Nephron (organoid): ENCODE measurements around the gene GRIN2C.
A peak's percentile ranks its signal among the peaks of the same experiment; 100 is the strongest.

Experiments used
- H3K27ac Mint-ChIP-seq, 3 experiments: 2 replicates each; pipeline ENCODE4 v1.8.0; 2020; ENCODE audit warnings: mixed read lengths in 3 of 3, mild to moderate bottlenecking in 2 of 3, moderate library complexity in 1 of 3
- H3K27me3 Mint-ChIP-seq: 2 replicates; pipeline ENCODE4 v1.8.0; 2021; ENCODE audit warnings: low read depth, mild to moderate bottlenecking, moderate library complexity, mixed read lengths
- H3K36me3 Mint-ChIP-seq: 2 replicates; pipeline ENCODE4 v1.8.0; 2020; ENCODE audit warnings: low read depth, mixed read lengths
- H3K4me1 Mint-ChIP-seq: 2 replicates; pipeline ENCODE4 v1.8.0; 2020; ENCODE audit warnings: mixed read lengths
- H3K4me3 Mint-ChIP-seq, 3 experiments: 2 replicates each; pipeline ENCODE4 v1.8.0; 2020; ENCODE audit warnings: mild to moderate bottlenecking in 3 of 3, mixed read lengths in 3 of 3, moderate library complexity in 2 of 3
- H3K9me3 Mint-ChIP-seq: 2 replicates; pipeline ENCODE4 v1.8.0; 2020; ENCODE audit warnings: mixed read lengths
- TF ChIP-seq, protein P1 (sequence below), 3 experiments: fragments of 200-600 bp; sonication (generic); IDR thresholded peaks; one replicate each; pipeline ENCODE4 v1.5.0; 2021; ENCODE audit warnings: antibody characterized with exemption in 3 of 3; ENCODE audit not compliant: unreplicated experiment in 3 of 3

The GRIN2C gene

DNA sequence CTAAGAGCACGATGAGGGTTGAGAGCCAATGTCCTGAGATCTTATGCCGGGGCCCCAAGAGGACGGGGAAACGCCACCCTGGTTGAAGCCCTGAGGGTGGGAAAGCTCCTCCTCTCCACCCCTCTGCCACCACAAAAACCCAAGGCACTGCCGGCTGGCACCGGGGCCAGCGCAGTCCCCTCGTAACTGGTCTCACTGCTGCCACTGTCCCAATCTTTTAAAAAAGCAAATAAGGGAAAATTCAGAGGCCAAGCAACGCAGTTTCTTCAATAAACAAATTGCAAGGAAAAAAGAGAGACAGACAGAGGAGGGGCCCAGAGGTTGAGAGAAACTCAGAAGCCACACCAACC, 6.7 kb downstream of the GRIN2C start:
- Mint-ChIP-seq H3K36me3 (no peaks in the 10 kb centered on the region), H3K4me3 (peak overlapping the region; percentile 32 to 67 (median 65)), H3K27me3 (peaks cover 96% of the 10 kb centered on the region), H3K9me3 (no peaks in the 10 kb centered on the region), H3K27ac (no peak overlapping the region), H3K4me1 (no peaks in the 10 kb centered on the region)
- TF ChIP-seq, protein P1, sequence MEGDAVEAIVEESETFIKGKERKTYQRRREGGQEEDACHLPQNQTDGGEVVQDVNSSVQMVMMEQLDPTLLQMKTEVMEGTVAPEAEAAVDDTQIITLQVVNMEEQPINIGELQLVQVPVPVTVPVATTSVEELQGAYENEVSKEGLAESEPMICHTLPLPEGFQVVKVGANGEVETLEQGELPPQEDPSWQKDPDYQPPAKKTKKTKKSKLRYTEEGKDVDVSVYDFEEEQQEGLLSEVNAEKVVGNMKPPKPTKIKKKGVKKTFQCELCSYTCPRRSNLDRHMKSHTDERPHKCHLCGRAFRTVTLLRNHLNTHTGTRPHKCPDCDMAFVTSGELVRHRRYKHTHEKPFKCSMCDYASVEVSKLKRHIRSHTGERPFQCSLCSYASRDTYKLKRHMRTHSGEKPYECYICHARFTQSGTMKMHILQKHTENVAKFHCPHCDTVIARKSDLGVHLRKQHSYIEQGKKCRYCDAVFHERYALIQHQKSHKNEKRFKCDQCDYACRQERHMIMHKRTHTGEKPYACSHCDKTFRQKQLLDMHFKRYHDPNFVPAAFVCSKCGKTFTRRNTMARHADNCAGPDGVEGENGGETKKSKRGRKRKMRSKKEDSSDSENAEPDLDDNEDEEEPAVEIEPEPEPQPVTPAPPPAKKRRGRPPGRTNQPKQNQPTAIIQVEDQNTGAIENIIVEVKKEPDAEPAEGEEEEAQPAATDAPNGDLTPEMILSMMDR (IDR thresholded peaks at IDR 0.05; ENCODE audit: unreplicated experiment in 3 of 3): no peak

DNA sequence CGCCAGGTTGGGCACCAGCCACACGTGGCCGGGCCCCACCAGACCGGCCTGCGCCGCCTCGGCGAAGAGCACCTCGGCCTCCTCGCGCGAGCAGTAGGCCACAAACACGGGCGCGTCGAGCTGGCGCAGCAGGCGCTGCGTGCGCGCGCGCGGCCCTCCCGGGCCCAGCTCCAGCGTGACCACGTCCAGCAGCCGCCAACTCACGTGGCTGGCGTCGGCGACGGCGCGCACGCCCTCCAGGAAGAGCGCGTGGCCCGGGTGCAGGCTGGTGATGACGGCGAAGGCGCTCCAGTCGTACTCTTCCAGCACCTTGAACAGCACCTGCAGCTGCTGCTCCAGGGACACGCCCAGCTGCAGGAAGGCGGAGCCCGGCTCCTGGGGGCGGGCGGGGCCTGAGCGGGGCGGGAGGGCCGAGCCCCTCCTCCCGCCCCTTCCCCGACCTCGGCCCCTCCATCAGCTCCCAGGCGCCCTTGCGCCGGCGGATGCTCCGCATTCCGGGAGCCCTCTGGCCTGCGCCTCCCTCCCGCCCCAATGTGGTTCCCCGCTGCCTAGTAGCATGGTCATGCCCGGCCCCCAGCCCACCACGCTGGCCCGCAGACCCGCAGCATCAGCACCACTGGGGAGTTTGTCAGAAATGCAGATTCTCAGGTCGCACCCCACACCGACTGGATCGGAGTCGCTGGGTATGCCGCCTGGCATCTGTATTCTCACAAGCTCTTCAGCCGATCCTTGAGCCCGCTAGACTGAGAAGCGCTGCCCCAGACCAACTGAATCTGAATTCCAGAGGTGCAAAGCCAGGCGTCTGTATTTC, 7.2 kb downstream of the GRIN2C start:
- H3K4me1 Mint-ChIP-seq: no peaks in the 10 kb centered on the region
- TF ChIP-seq, protein P1 (IDR thresholded peaks at IDR 0.05; ENCODE audit: unreplicated experiment in 3 of 3): no peak
- peaks cover 94% of the 10 kb centered on the region for H3K27me3 Mint-ChIP-seq
- peak overlapping the region in 2 of 3 experiments; percentile 65 to 67 for H3K4me3 Mint-ChIP-seq
- no peak overlapping the region for H3K27ac Mint-ChIP-seq
- H3K9me3 Mint-ChIP-seq: no peaks in the 10 kb centered on the region
- H3K36me3 Mint-ChIP-seq: no peaks in the 10 kb centered on the region

DNA sequence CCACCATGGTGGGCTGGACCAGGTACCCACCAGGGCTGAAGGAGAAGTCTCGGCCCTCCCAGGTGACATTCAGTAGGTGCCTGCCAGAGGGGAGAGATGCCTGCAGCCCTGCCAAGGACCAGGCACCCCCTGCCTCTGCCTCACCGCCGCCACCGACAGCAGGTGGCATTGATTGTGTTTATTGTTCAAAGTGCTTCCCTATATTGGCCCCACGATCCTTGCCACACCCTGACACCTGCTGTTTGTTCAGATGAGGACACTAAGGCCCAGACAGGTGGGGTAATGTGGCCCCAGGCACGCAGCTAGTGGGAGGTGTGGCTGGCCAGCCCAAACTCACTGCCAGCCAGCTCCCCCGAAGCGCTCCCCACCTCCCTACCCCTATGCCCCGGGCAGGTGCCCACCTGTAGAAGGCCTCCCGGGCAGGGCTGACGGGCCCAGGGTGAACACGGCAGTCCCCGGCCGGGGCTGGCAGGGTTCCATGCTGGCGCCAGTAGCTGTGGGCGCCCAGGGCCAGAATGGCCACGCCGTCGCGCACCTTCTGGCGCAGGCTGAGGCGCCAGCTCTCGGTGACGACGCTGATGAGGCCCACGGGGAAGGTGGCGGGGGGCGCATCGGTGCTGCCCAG, 8.0 kb downstream of the GRIN2C start:
- TF ChIP-seq, protein P1 (IDR thresholded peaks at IDR 0.05; ENCODE audit: unreplicated experiment in 3 of 3): no peak
- Mint-ChIP-seq H3K27me3 (peaks cover 90% of the 10 kb centered on the region), H3K9me3 (no peaks in the 10 kb centered on the region), H3K27ac (no peak overlapping the region), H3K4me1 (no peaks in the 10 kb centered on the region), H3K36me3 (no peaks in the 10 kb centered on the region), H3K4me3 (no peak overlapping the region)

DNA sequence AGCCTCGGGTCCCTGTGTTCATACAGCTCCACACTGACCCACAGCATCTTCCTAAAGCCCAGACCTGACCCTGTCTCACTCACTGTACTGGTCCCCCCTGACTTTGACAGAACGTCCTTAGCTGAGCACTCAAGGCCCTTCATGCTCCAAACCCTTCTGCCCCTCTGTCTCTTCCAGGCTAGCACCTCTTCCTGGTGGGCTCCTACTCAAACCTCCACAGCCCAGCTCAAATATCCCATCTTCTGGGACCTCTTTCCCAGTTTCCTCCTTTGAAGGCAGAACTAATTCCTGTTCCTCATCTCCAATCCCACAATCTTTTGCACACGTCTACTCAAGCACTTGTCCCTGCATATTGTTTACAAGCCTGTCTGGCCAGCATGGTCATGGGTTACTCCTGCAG, 8.8 kb downstream of the GRIN2C start:
- H3K27ac Mint-ChIP-seq: no peak overlapping the region
- H3K4me3 Mint-ChIP-seq: no peak overlapping the region
- H3K27me3 Mint-ChIP-seq: peaks cover 89% of the 10 kb centered on the region
- TF ChIP-seq, protein P1 (IDR thresholded peaks at IDR 0.05; ENCODE audit: unreplicated experiment in 3 of 3): no peak
- H3K4me1 Mint-ChIP-seq: no peaks in the 10 kb centered on the region
- H3K9me3 Mint-ChIP-seq: no peaks in the 10 kb centered on the region
- H3K36me3 Mint-ChIP-seq: no peaks in the 10 kb centered on the region

DNA sequence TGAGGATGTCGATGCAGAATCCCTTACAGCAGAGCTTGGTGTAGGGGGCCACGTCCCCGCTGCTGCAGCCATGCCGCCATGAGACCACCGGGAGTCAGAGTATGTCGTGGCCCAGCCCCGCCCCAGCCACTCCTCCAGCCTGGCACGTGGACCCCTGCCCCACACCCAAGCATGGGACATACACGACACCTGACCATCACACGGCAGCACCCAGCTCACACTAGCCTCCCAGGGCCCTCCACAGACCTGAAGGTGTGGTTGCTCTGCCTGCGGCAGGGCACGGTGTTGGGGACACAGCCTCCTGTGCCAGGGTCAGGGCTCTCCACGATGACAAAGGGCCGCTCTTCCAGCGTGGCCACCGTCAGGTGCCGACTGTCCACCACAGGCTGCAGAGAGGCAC, 9.4 kb downstream of the GRIN2C start:
- H3K27me3 Mint-ChIP-seq: peaks cover 89% of the 10 kb centered on the region
- H3K36me3 Mint-ChIP-seq: no peaks in the 10 kb centered on the region
- TF ChIP-seq, protein P1 (IDR thresholded peaks at IDR 0.05; ENCODE audit: unreplicated experiment in 3 of 3): no peak
- H3K4me3 Mint-ChIP-seq: no peak overlapping the region
- no peaks in the 10 kb centered on the region for H3K9me3 Mint-ChIP-seq
- no peak overlapping the region for H3K27ac Mint-ChIP-seq
- no peaks in the 10 kb centered on the region for H3K4me1 Mint-ChIP-seq
